ENCODE measurements around the gene MTIF3.

- TF ChIP-seq CTCF (IDR thresholded peaks at IDR 0.05) (no peak), EP300 (IDR thresholded peaks at IDR 0.05; ENCODE audit: low read depth) (no peak), POLR2A (IDR thresholded peaks at IDR 0.05) (no peak), POLR2AphosphoS5 (IDR thresholded peaks at IDR 0.05) (no peak)
Observed at GRCh38 chr13:27425158-27425917, 25.0 kb downstream of the MTIF3 start.
